Transverse colon (tissue), 3 donors: Measurements from ENCODE around the gene FCN3.

Experiments used
- POLR2A ChIP-seq: fragments of 450-650 bp; IDR thresholded peaks from one replicate; pipeline ENCODE4 v1.6.1; 2016; ENCODE audit warnings: antibody characterized with exemption, mild to moderate bottlenecking, moderate library complexity
- POLR2AphosphoS5 ChIP-seq, 3 donors: sonication (generic); formaldehyde crosslinking; IDR thresholded peaks; one replicate each; pipeline ENCODE4 v1.6.1; 2016; ENCODE audit warnings: antibody characterized with exemption in 3 of 3

DNA sequence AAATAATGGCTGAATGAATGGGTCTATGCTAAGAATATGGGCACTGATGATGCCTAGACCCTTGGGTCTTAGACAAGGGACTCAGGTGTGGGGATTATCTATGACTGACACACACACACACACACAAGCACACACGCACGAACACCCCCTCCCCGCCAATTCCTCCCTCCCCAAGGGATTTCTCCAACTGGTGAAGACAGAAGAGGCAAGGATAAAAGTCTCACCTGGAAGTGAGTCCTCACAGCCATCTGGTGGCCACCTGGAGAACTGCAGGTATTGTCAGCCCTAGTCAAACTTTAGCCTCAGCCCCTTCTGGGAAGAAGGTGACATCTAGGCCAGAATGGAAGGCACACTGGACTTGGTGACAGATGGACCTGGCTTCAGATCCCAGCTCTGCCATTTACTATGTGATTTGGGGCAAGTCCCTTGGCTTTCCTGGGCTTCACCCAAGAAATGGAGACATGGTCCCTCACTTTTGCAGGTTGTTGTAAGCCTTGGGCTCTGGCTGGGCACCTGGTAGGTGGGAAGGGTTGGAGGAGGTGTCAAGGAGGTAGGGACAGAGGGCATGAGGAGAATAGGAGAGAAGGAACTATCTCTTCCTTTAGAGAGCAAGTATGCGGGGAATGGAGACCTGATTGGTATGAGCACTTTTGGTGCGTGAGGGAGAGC lies 13.8 kb upstream of the FCN3 start:
- no peak for TF ChIP-seq POLR2AphosphoS5 (IDR thresholded peaks at IDR 0.05)
- TF ChIP-seq POLR2A: no peak
